Progenitor cell of endocrine pancreas (in vitro differentiated cells): Measurements from ENCODE around the gene PRSS38. TPM values are rescaled to one million over a fixed set of nuclear protein-coding genes. Genes with fewer than 3 reads are reported as not detected.

Source experiments
- DNase-seq: peaks from one replicate; pipeline ENCODE4 v3.0.0; 2021; ENCODE audit warnings: low spot score; ENCODE audit not compliant: unreplicated experiment
- H3K27ac Mint-ChIP-seq: 2 replicates; pipeline ENCODE4 v1.8.0; 2021; ENCODE audit warnings: mild to moderate bottlenecking, moderate library complexity, mixed read lengths
- H3K27me3 Mint-ChIP-seq: 2 replicates; pipeline ENCODE4 v1.8.0; 2021; ENCODE audit warnings: mixed read lengths
- H3K36me3 Mint-ChIP-seq: 2 replicates; pipeline ENCODE4 v1.8.0; 2022; ENCODE audit warnings: mixed read lengths; ENCODE audit not compliant: insufficient read depth
- H3K4me1 Mint-ChIP-seq: 2 replicates; pipeline ENCODE4 v1.8.0; 2021; ENCODE audit warnings: low read depth, mixed read lengths
- H3K4me3 Mint-ChIP-seq: 2 replicates; pipeline ENCODE4 v1.8.0; 2021; ENCODE audit warnings: low read depth, mild to moderate bottlenecking, moderate library complexity, mixed read lengths
- H3K9me3 Mint-ChIP-seq: 2 replicates; pipeline ENCODE4 v1.8.0; 2021; ENCODE audit warnings: low read depth, mixed read lengths
- total RNA-seq: library from RNA; stranded (reverse); gene quantifications from 2 replicates; pipeline ENCODE4 v1.2.1, GENCODE V29; 2021
- TF ChIP-seq, protein P1 (sequence below): fragments of 200-600 bp; sonication (generic); IDR thresholded peaks from one replicate; pipeline ENCODE4 v1.5.0; 2021; ENCODE audit warnings: antibody characterized with exemption, mild to moderate bottlenecking; ENCODE audit not compliant: unreplicated experiment

The PRSS38 gene
- total RNA-seq, 1 donor from 2014 or later: not detected

DNA sequence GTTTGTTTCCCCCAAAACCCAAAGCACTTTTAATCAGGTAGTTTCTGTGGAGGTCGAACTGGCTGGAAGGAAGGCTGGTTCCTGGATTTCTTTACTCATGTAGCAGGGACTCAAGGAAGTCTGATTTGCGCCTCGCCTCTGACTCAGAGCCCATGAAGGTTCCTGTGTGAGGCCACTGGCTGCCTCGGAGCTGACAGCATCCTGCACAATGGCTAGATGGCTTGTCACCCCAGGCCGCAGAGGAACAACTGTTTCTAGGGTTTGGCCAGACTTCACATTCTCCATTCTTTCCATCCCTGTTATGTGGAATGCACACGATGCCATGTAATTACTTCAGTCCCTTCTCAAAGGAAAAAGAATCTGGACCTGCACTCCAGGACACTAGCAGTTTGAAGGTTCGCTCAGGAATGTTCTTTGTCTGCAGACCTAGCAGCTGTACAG is 39.1 kb upstream of the PRSS38 start:
- no peak overlapping the region for H3K4me3 Mint-ChIP-seq
- no peaks in the 10 kb centered on the region for H3K27me3 Mint-ChIP-seq
- H3K9me3 Mint-ChIP-seq: no peaks in the 10 kb centered on the region
- peaks cover 2% of the 10 kb centered on the region for H3K36me3 Mint-ChIP-seq
- no peak overlapping the region for H3K27ac Mint-ChIP-seq
- TF ChIP-seq, protein P1, sequence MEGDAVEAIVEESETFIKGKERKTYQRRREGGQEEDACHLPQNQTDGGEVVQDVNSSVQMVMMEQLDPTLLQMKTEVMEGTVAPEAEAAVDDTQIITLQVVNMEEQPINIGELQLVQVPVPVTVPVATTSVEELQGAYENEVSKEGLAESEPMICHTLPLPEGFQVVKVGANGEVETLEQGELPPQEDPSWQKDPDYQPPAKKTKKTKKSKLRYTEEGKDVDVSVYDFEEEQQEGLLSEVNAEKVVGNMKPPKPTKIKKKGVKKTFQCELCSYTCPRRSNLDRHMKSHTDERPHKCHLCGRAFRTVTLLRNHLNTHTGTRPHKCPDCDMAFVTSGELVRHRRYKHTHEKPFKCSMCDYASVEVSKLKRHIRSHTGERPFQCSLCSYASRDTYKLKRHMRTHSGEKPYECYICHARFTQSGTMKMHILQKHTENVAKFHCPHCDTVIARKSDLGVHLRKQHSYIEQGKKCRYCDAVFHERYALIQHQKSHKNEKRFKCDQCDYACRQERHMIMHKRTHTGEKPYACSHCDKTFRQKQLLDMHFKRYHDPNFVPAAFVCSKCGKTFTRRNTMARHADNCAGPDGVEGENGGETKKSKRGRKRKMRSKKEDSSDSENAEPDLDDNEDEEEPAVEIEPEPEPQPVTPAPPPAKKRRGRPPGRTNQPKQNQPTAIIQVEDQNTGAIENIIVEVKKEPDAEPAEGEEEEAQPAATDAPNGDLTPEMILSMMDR: no peak
- DNase-seq: no peak
- H3K4me1 Mint-ChIP-seq: no peaks in the 10 kb centered on the region

DNA sequence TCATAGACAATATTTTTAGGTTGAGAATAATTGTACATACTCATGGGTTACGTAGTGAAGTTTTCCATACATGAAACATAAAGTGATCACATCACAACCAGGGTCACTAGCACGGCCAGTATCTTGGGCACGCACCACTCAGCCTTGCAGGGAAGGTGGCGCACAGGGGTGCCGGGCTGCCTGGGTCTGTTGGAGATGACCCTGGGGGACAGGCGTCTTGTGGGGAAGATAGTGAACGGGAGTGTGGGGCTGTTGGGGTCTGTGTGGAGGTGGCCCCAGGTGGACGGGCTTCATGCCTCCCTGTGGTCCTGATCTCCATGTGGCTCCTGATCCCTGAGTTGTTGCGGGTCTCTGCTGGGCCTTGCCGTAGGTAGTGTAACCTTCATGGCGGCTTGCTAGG is 38.3 kb upstream of the PRSS38 start:
- Mint-ChIP-seq H3K36me3 (peaks cover 2% of the 10 kb centered on the region), H3K9me3 (no peaks in the 10 kb centered on the region), H3K4me3 (no peak overlapping the region), H3K4me1 (no peaks in the 10 kb centered on the region), H3K27me3 (no peaks in the 10 kb centered on the region), H3K27ac (no peak overlapping the region)
- no peak for DNase-seq
- TF ChIP-seq, protein P1: no peak

DNA sequence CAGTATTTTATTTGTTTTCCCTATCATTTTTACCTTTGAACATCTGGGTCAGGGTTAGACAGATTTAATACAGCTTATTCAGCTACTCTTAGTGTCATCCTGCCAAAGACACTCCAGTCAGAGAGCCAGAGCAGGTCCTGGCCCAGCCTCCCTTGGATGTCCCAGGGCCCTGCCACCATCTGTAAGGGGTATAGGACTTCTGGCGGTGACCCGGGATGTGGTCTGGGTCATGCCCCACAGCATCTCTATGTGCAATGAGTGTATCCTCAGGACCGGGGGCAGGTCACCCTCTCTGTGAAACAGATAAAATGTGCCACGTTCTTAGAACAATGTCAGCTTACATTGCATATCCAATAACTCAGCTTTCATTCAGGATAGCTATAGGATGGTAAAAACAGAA is 37.8 kb upstream of the PRSS38 start:
- Mint-ChIP-seq H3K4me1 (no peaks in the 10 kb centered on the region), H3K27ac (no peak overlapping the region), H3K4me3 (no peak overlapping the region), H3K27me3 (no peaks in the 10 kb centered on the region), H3K9me3 (no peaks in the 10 kb centered on the region), H3K36me3 (no peaks in the 10 kb centered on the region)
- DNase-seq: no peak
- TF ChIP-seq, protein P1: no peak

DNA sequence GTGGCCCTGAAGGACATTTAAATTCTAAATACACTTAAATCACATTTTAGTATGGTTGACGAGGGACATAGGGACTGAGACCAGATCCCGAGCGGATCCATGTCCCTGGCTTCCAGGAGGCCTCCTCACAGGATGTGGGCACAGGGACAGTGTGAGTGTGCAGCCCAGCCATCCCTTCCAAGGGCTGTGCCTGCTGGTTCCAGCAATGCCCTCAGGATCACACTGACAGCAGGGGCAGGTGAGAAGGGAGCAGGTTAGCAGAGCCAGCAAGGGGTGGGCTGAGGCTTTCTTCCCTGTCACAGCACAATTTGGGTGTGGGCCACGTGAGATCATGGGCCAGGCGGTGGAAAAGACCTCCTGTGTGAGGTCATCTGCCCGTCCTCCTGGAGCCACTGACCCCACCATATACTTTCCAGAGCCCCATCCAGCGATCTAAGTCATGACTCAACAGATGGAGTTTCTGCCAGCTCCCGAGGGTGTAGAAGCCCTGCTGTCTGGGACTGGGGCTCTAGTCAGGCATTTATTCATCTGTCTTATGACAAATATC is 37.0 kb upstream of the PRSS38 start:
- no peak overlapping the region for H3K27ac Mint-ChIP-seq
- TF ChIP-seq, protein P1: no peak
- H3K4me3 Mint-ChIP-seq: no peak overlapping the region
- no peaks in the 10 kb centered on the region for H3K4me1 Mint-ChIP-seq
- no peaks in the 10 kb centered on the region for H3K27me3 Mint-ChIP-seq
- peaks cover 2% of the 10 kb centered on the region for H3K36me3 Mint-ChIP-seq
- H3K9me3 Mint-ChIP-seq: no peaks in the 10 kb centered on the region
- no peak for DNase-seq

DNA sequence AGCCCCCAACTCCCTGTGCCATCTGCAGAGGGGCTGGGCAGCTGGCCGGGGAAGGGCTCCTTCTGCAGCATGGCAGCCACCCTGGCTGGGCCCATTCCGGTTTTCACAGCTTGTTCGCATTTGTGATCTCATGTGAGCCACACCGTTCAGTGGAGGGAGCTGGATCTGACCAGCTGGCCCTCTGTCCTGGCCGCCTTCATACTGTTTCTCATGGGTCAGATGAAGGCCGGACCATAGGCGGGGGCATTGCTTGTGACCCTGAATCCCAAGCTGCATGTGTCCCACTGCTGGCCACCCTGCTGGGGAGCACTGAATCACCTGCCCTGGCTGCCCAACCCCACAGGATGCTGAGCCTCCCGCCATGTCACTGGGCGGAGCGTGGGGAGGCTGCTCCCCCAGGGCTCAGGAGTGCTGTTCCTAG is 36.4 kb upstream of the PRSS38 start:
- H3K27me3 Mint-ChIP-seq: peaks cover under 1% of the 10 kb centered on the region
- DNase-seq: no peak
- no peaks in the 10 kb centered on the region for H3K9me3 Mint-ChIP-seq
- H3K4me3 Mint-ChIP-seq: no peak overlapping the region
- H3K36me3 Mint-ChIP-seq: peaks cover 2% of the 10 kb centered on the region
- H3K27ac Mint-ChIP-seq: no peak overlapping the region
- TF ChIP-seq, protein P1: no peak
- no peaks in the 10 kb centered on the region for H3K4me1 Mint-ChIP-seq
